HCT116 (cell line): Measurements from ENCODE around the gene OSBP2. TPM values are rescaled to one million over a fixed set of nuclear protein-coding genes. Genes with fewer than 3 reads are reported as not detected.

Source experiments
- ATAC-seq: fragments of 200-7000 bp; cut with Tn5 transposase; 2 replicates; pipeline ENCODE4 v1.9.1; 2020; ENCODE audit warnings: mild to moderate bottlenecking, moderate library complexity
- BruUV-seq: library from RNA; stranded (reverse); fragments of 400-500 nt; replicated peaks from 2 replicates; lab custom pipeline; 2021; lab: Mats Ljungman, UMichigan
- CTCF ChIA-PET: fragments of 300-600 bp; sonication (Branson Sonifier 250); formaldehyde crosslinking; loops from one replicate; lab custom pipeline; 2021; ENCODE audit warnings: antibody characterized with exemption; lab: Charles Lee
- POLR2A ChIA-PET: fragments of 300-600, 350-600 bp; sonication (Branson Sonifier 250); formaldehyde crosslinking; loops from one replicate; lab custom pipeline; 2021; ENCODE audit warnings: antibody characterized with exemption; lab: Charles Lee
- RAD21 ChIA-PET, 2 experiments: fragments of 300-600 bp; sonication (Branson Sonifier 250); formaldehyde crosslinking; loops; one replicate each; lab custom pipeline; 2023; ENCODE audit warnings: low total read pairs in 2 of 2; ENCODE audit not compliant: uncharacterized antibody in 2 of 2, unreplicated experiment in 2 of 2, low non-redundant PET in 1 of 2; lab: Charles Lee
- DNase-seq: peaks from one replicate; pipeline ENCODE4 v3.0.0-alpha.2; 2010; ENCODE audit warnings: low read depth, low spot score
- H2AFZ ChIP-seq: fragments of 200-600 bp; shearing (Covaris generic), sonication (generic); 2 replicates; pipeline ENCODE4 v1.6.1; 2017; ENCODE audit warnings: low read depth, mixed run types, mixed read lengths, antibody characterized with exemption, low read length; ENCODE audit not compliant: poor library complexity, severe bottlenecking
- H3K27ac ChIP-seq: 2 replicates; pipeline ENCODE4 v1.5.1; 2012; ENCODE audit warnings: low read depth, low read length
- H3K27me3 ChIP-seq: fragments of 200-600 bp; sonication (generic); 2 replicates; pipeline ENCODE4 v1.6.1; 2016; ENCODE audit warnings: mixed run types, low read length, mixed read lengths; ENCODE audit not compliant: insufficient read depth
- H3K36me3 ChIP-seq, 2 experiments: fragments of 200-500 bp in 1 of 2; fragments of 200-600 bp in 1 of 2; sonication (Bioruptor generic) in 1 of 2; sonication (generic) in 1 of 2; 2 replicates each; pipeline versions ENCODE4 v1.5.1 to v1.6.1; 2014 to 2016; ENCODE audit warnings: low read length in 2 of 2, inconsistent platforms in 1 of 2, mixed read lengths in 1 of 2, mixed run types in 1 of 2; ENCODE audit not compliant: insufficient read depth in 2 of 2, control insufficient read depth in 1 of 2
- H3K4me1 ChIP-seq, 2 experiments: fragments of 200-600 bp in 1 of 2; sonication (generic) in 1 of 2; 2 replicates each; pipeline versions ENCODE4 v1.5.1 to v1.6.1; 2012 to 2017; ENCODE audit warnings: low read length in 2 of 2, inconsistent platforms in 1 of 2, mild to moderate bottlenecking in 1 of 2, mixed read lengths in 1 of 2, mixed run types in 1 of 2, moderate library complexity in 1 of 2; ENCODE audit not compliant: insufficient read depth in 2 of 2, control insufficient read depth in 1 of 2
- H3K4me2 ChIP-seq: fragments of 200-600 bp; sonication (generic); 2 replicates; pipeline ENCODE4 v1.6.1; 2017; ENCODE audit warnings: mixed run types, low read length, mixed read lengths
- H3K4me3 ChIP-seq, 2 experiments: fragments of 200-600 bp in 1 of 2; sonication (generic) in 1 of 2; replicated peaks in 1 of 2; 2 replicates each; pipeline ENCODE4 v1.5.1; 2011 to 2016; ENCODE audit warnings: low read length in 2 of 2, control low read depth in 1 of 2, low read depth in 1 of 2, mild to moderate bottlenecking in 1 of 2, mixed read lengths in 1 of 2, mixed run types in 1 of 2
- H3K79me2 ChIP-seq: fragments of 200-600 bp; sonication (generic); 2 replicates; pipeline ENCODE4 v1.6.1; 2017; ENCODE audit warnings: mild to moderate bottlenecking, mixed run types, low read length, moderate library complexity, mixed read lengths; ENCODE audit not compliant: insufficient read depth
- H3K9ac ChIP-seq: fragments of 200-600 bp; sonication (generic); 2 replicates; pipeline ENCODE4 v1.6.1; 2016; ENCODE audit warnings: low read length, mixed read lengths
- H3K9me2 ChIP-seq: fragments of 200-600 bp; sonication (generic), shearing (Covaris generic); 2 replicates; pipeline ENCODE4 v1.6.1; 2017; ENCODE audit warnings: mixed run types, mild to moderate bottlenecking, moderate library complexity; ENCODE audit not compliant: insufficient read depth
- H3K9me3 ChIP-seq, 2 experiments: fragments of 200-500 bp in 1 of 2; fragments of 200-600 bp in 1 of 2; sonication (Bioruptor generic) in 1 of 2; sonication (generic) in 1 of 2; 2 replicates each; pipeline ENCODE4 v1.6.1; 2014 to 2017; ENCODE audit warnings: low read length in 2 of 2, mixed read lengths in 2 of 2, inconsistent platforms in 1 of 2, low read depth in 1 of 2, mild to moderate bottlenecking in 1 of 2, mixed run types in 1 of 2, moderate library complexity in 1 of 2; ENCODE audit not compliant: control insufficient read depth in 1 of 2, insufficient read depth in 1 of 2
- H4K20me1 ChIP-seq: fragments of 200-600 bp; sonication (generic), shearing (Covaris generic); 2 replicates; pipeline ENCODE4 v1.6.1; 2017; ENCODE audit warnings: mixed run types, mild to moderate bottlenecking, moderate library complexity; ENCODE audit not compliant: insufficient read depth
- CEBPB ChIP-seq: IDR thresholded peaks from 2 replicates; pipeline ENCODE4 v1.6.1; 2012; ENCODE audit warnings: low read depth
- EGR1 ChIP-seq: IDR thresholded peaks from 2 replicates; pipeline ENCODE4 v1.6.1; 2012; ENCODE audit warnings: low read depth
- ELF1 ChIP-seq: IDR thresholded peaks from 2 replicates; pipeline ENCODE4 v1.6.1; 2012; ENCODE audit warnings: low read depth, borderline replicate concordance
- FOSL1 ChIP-seq: IDR thresholded peaks from 2 replicates; pipeline ENCODE4 v1.6.1; 2012; ENCODE audit warnings: low read depth
- MAX ChIP-seq: IDR thresholded peaks from 2 replicates; pipeline ENCODE4 v1.6.1; 2012
- RAD21 ChIP-seq: IDR thresholded peaks from 2 replicates; pipeline ENCODE4 v1.6.1; 2012; ENCODE audit warnings: low read depth, mild to moderate bottlenecking
- REST ChIP-seq: IDR thresholded peaks from 2 replicates; pipeline ENCODE4 v1.6.1; 2012; ENCODE audit warnings: low read depth
- SRF ChIP-seq: IDR thresholded peaks from 2 replicates; pipeline ENCODE4 v1.6.1; 2012; ENCODE audit warnings: low read depth
- ZBTB33 ChIP-seq: IDR thresholded peaks from 2 replicates; pipeline ENCODE4 v1.6.1; 2011; ENCODE audit warnings: mild to moderate bottlenecking, low read length, moderate library complexity; ENCODE audit not compliant: insufficient replicate concordance; ENCODE audit errors: extremely low read depth
- ZFX ChIP-seq: fragments of 450-650 bp; IDR thresholded peaks from 2 replicates; pipeline ENCODE4 v1.6.1; 2017
- intact Hi-C: fragments of 100-400 bp; cut with micrococcal nuclease; formaldehyde crosslinking; loops from 2 replicates; pipeline ENCODE4 v1.10.0; 2022
- total RNA-seq: library from RNA; stranded (reverse); gene quantifications from one replicate; pipeline ENCODE4 v1.2.1, GENCODE V29; 2021; ENCODE audit not compliant: unreplicated experiment
- TF ChIP-seq, protein P1 (sequence below), 3 experiments: fragments of 200-600 bp in 1 of 3; sonication (generic) in 1 of 3; IDR thresholded peaks in 2 of 3; conservative IDR thresholded peaks in 1 of 3; 2 replicates each; pipeline ENCODE4 v1.5.1; 2012 to 2017; ENCODE audit warnings: low read depth in 2 of 3, low read length in 2 of 3, antibody characterized with exemption in 1 of 3, borderline replicate concordance in 1 of 3, control low read depth in 1 of 3, mild to moderate bottlenecking in 1 of 3, mixed read lengths in 1 of 3, mixed run types in 1 of 3, moderate library complexity in 1 of 3; ENCODE audit not compliant: insufficient read depth in 1 of 3
- TF ChIP-seq, protein P2 (sequence below): IDR thresholded peaks from 2 replicates; pipeline ENCODE4 v1.6.1; 2012

The OSBP2 gene
- total RNA-seq, 1 experiment from 2014 or later = 12.9 TPM

DNA sequence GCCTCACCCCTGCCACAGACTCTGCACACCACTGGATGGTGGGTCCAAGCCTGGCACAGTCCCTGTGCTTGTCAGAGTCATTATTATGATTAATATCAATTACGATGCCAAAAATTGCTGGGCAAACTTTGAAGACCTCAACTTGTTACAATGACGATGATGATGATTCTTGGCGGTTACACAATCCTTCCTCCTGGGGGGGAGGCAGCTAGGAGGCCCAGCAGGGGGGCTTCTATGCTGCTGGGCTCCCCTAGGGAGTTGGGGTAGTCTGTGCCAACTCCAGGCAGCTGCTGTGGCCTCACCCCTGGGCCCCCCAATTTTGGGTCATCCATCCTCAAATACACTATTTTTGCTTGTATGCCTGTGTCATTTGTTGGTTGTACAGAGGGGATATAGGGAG is 47.1 kb upstream of the OSBP2 start:
- Histone ChIP-seq H3K9ac (no peak overlapping the region), H3K4me2 (no peak overlapping the region), H4K20me1 (no peaks in the 10 kb centered on the region), H3K9me2 (no peaks in the 10 kb centered on the region), H3K4me1 (peaks cover 18 to 32% of the 10 kb centered on the region in 2 experiments), H3K27ac (no peak overlapping the region), H2AFZ (no peak overlapping the region), H3K9me3 (no peaks in the 10 kb centered on the region), H3K27me3 (no peaks in the 10 kb centered on the region), H3K4me3 (no peak overlapping the region), H3K36me3 (no peaks in the 10 kb centered on the region), H3K79me2 (no peaks in the 10 kb centered on the region)
- intact Hi-C loops = no loop called here
- no TSS peak for BruUV-seq
- TF ChIP-seq ELF1 = no peak
- no peak for TF ChIP-seq MAX
- TF ChIP-seq, protein P1, sequence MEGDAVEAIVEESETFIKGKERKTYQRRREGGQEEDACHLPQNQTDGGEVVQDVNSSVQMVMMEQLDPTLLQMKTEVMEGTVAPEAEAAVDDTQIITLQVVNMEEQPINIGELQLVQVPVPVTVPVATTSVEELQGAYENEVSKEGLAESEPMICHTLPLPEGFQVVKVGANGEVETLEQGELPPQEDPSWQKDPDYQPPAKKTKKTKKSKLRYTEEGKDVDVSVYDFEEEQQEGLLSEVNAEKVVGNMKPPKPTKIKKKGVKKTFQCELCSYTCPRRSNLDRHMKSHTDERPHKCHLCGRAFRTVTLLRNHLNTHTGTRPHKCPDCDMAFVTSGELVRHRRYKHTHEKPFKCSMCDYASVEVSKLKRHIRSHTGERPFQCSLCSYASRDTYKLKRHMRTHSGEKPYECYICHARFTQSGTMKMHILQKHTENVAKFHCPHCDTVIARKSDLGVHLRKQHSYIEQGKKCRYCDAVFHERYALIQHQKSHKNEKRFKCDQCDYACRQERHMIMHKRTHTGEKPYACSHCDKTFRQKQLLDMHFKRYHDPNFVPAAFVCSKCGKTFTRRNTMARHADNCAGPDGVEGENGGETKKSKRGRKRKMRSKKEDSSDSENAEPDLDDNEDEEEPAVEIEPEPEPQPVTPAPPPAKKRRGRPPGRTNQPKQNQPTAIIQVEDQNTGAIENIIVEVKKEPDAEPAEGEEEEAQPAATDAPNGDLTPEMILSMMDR (IDR thresholded peaks at IDR 0.05 in 2 of 3, conservative IDR thresholded peaks at IDR 0.05 in 1 of 3; ENCODE audit: borderline replicate concordance in 1 of 3, insufficient read depth in 1 of 3, low read depth in 2 of 3, low read length in 2 of 3) = no peak
- TF ChIP-seq EGR1 = no peak
- no peak for TF ChIP-seq FOSL1
- no peak for DNase-seq
- ChIA-PET CTCF (no interaction called here), POLR2A (no interaction called here), RAD21 (no interaction called here)
- no peak for ATAC-seq

- Histone ChIP-seq H2AFZ (no peak overlapping the region), H3K36me3 (no peaks in the 10 kb centered on the region), H3K79me2 (no peaks in the 10 kb centered on the region), H3K4me1 (peaks cover 18 to 33% of the 10 kb centered on the region in 2 experiments), H3K4me3 (peak overlapping the region in 1 of 2 experiments; percentile 29; a peak in 2 of 4 replicates), H3K27me3 (no peaks in the 10 kb centered on the region), H3K9me2 (no peaks in the 10 kb centered on the region), H3K4me2 (peak overlapping the region; percentile 76), H4K20me1 (no peaks in the 10 kb centered on the region), H3K9ac (peak overlapping the region; percentile 46), H3K9me3 (no peaks in the 10 kb centered on the region), H3K27ac (peak overlapping the region; percentile 59)
- ATAC-seq (peak; percentile 1; the same call in 1 of the 2 replicates), DNase-seq (no peak)
- no TSS peak for BruUV-seq
- CTCF ChIA-PET = interaction anchor here (1.9 to 2.4 kb wide), 3 partner anchors 14 to 106 kb away, joined by 8 to 17 read pairs (median 9); partner anchors contain the start of genes DUSP18 and SLC35E4
- RAD21 ChIA-PET = no interaction called here
- POLR2A ChIA-PET = interaction anchor here (1.0 to 1.5 kb wide), 2 partner anchors 14 to 225 kb away, joined by 3 read pairs; partner anchors contain the start of gene SLC35E4
- intact Hi-C loops = no loop called here
- no peak for TF ChIP-seq MAX
- TF ChIP-seq REST = no peak
- no peak for TF ChIP-seq CEBPB
- TF ChIP-seq ZFX = no peak
- TF ChIP-seq SRF = no peak
- no peak for TF ChIP-seq ZBTB33
- no peak for TF ChIP-seq RAD21
- TF ChIP-seq, protein P2, sequence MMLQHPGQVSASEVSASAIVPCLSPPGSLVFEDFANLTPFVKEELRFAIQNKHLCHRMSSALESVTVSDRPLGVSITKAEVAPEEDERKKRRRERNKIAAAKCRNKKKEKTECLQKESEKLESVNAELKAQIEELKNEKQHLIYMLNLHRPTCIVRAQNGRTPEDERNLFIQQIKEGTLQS = no peak
Observed at GRCh38 chr22:30648825-30649224, 45.8 kb upstream of the OSBP2 start.
